NCI-H2196 treated with DMSO at 0.1 percent for 48 hours (cell line): ENCODE measurements around the gene ST3GAL3.

Experiments used
- DNase-seq: peaks from one replicate; lab custom pipeline; 2025; ENCODE audit not compliant: unreplicated experiment; lab: John Stamatoyannopoulos, UW

Gene ST3GAL3

GRCh38 chr1:43786201-43786958, 79.0 kb downstream of the ST3GAL3 start:
- no peak for DNase-seq

GRCh38 chr1:43786960-43787359, 79.6 kb downstream of the ST3GAL3 start:
- DNase-seq = no peak

DNA sequence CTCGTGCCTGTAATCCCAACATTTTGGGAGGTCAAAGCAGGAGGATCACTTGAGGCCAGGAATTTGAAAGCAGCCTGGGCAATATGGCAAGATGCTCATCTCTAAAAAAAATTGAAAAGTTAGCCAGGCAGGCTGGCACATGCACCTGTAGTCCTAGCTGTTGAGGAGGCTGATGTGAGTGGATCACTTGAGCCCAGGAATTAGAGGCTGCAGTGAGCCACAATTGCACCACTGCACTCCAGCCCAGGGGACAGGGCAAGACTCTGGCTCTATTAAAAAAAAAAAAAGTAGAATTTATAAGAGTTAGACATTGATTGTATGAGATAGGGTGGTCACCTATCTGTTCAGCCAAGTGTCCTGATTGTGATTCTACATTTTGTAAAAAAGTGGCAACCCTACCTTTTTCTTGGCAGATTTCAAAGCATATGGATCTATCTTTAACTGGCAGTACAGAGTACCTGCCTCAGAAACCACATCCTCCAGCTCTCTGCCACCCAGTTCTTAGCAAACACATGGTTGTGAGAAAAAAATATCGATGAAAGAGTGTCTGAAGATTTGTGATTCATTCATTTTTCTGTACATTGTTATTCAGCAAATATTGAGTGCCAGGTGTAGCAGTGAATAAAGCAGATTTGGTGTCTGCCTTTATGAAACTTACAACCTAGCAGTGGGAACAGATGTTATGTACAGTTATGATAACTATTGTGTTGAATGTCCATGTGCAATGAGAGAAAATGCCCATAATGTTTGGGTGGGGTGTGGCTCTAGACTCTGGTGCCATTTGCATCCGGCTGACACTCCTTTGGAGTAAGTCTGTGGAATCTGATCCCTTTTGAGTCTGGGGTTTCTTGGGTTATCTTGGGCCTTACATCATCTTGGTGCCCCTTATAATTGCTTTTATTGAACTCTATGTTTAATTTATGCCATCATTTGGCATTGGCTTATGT, 82.5 kb downstream of the ST3GAL3 start:
- no peak for DNase-seq

GRCh38 chr1:43791243-43791642, 83.9 kb downstream of the ST3GAL3 start:
- no peak for DNase-seq

DNA sequence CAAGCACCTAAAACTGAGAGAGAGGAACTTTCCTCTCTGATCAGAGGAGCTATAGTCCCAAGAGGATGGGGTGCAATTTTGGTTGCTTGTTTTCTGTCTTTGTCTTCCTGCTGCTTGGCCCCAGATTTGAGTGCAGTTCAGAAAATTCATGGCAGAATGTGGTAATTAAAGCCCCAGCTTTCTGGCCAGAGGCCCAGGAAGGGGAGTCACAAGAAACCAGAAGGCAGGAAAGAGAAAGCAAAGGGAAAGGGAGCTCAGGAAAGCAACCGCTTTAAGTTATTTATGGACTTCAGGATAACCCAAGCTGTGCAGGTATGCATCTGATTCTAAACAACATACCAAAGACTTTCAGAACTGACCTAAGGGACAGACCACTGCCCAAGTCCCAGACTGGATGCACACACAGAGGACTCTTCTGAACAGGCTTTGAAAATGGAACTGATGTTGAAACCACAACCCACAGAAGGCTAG, 88.8 kb downstream of the ST3GAL3 start:
- no peak for DNase-seq

DNA sequence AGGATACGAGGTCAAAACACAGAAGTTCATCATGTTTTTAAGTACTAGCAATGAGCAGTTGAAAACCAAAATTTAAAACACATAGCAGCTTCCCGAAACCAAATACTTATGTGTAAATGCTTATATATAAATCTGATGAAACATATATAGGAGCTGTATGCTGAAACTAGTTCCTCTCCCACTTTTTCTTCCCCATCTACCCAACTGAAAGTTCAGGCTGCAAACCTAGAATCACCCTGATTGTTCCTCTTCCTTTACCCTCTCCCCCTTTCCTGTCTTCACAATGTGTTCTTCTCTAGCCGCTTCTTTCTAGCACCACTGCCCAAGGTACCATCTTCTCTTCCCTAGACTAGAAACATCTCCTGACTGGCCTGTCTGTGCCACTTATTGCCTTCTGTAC, 90.6 kb downstream of the ST3GAL3 start:
- no peak for DNase-seq

- DNase-seq = no peak
Measured at GRCh38 chr1:43799656-43800635, 92.6 kb downstream of the ST3GAL3 start.

DNA sequence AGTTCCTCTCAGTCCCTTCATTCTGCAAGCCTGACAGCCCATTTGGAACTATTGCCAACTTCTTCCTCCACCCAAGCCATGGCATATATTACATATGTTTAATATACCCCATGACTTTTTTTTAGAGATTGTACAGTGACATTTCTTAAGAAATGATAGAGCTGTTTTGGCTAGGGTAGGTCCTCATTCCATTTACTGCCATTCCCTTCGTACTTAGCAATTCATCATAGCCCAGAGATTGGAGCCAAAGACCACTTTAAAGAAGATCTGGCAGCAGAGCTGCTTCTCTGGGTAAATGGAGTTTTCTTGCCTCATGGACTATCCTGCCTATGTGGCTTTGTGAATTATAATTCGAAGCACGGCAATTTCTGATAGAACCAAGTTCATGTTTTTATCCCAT, 93.4 kb downstream of the ST3GAL3 start:
- DNase-seq = no peak

DNA sequence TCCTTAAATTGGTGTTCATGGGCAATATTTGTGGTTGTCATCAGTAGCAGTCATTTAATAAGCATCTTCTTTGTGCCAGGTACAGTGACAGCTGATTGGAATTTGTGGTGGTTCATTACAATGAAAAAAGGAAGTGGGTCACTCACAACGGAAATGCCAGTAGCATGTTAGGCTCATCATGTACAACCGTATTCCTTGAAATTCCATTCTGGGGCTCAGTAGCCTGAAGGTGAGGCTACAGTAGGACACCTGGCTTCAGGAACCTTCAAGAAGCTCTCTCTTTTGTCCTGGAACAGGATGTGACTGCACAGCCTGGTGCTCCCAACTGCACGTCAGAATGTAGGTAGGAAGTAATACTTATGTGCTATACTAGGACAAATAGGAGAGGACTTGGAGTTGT, 93.9 kb downstream of the ST3GAL3 start:
- DNase-seq = no peak

DNA sequence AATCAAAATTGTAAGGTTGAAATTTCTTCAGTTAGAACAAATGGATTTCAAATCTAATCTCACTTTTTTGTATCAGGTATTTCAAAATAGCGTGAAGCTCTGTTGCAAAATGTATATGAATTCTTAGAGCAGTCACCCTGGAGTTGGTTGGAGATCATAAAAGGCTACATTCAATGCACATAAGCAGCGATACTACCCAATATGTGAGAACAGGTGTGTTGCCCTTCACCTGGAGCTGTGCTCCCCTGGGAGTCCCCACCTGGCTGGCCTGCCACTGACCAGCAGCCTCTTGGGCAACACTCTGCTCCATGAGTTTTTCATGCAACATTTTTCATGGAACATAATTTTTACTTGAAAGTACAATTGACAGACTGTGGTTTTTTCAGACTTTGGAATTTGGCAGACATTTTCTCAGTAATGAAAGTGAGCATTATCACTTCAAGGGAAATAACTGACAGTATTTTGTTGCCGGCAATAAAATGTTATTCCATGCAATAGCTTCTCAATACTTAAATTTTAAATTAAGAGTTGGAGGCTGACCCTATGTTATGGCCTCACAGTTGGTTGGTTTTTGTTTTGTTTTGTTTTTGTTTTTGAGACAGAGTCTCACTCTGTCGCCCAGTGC, 95.1 kb downstream of the ST3GAL3 start:
- no peak for DNase-seq

GRCh38 chr1:43803105-43803504, 95.8 kb downstream of the ST3GAL3 start:
- DNase-seq = no peak

- no peak for DNase-seq
Measured at GRCh38 chr1:43803646-43804045, 96.3 kb downstream of the ST3GAL3 start.

GRCh38 chr1:43804569-43804968, 97.2 kb downstream of the ST3GAL3 start:
- DNase-seq = no peak

- no peak for DNase-seq
Measured at GRCh38 chr1:43805340-43805739, 98.0 kb downstream of the ST3GAL3 start.

GRCh38 chr1:43806183-43806582, 98.8 kb downstream of the ST3GAL3 start:
- DNase-seq = no peak

- no peak for DNase-seq
Measured at GRCh38 chr1:43809097-43809673, 101.8 kb downstream of the ST3GAL3 start.

DNA sequence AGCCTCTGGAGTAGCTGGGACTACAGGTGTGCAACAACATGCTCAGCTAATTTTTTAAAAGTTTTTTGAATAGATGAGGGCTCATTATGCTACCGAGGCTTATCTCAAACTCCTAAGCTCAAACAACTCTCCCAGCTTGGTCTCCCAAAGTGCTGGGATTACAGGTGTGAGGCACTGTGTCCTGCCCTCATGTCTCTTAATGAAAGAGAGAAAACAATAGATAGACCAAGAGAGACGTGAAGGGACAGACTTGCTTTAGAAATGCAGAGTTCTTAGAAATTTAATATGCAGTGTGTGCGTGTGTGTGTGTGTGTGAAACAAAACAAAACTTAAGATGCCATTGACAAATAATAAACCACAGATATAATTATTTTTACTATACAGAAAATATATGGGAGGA, 105.2 kb downstream of the ST3GAL3 start:
- no peak for DNase-seq

DNA sequence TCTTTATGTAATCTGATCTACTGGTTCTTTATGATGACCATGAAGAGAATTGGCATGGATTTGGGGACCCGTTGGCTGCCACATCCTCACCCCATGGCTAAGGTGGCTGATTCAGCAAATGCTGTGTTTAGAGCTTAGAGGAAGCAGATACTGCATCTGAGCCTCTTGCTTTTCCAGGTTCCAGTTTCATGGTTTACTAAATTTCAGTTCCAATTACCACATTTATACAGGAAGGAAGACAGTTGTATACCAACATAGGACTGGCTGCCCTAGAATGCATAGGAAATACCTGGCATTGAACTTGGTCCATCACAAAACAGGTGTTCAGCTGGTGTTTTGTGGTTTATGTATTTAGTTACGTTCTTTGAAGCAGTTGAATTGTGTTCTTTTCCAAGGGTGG, 107.1 kb downstream of the ST3GAL3 start:
- DNase-seq = no peak

- DNase-seq = no peak
Measured at GRCh38 chr1:43817304-43817939, 110.1 kb downstream of the ST3GAL3 start.

DNA sequence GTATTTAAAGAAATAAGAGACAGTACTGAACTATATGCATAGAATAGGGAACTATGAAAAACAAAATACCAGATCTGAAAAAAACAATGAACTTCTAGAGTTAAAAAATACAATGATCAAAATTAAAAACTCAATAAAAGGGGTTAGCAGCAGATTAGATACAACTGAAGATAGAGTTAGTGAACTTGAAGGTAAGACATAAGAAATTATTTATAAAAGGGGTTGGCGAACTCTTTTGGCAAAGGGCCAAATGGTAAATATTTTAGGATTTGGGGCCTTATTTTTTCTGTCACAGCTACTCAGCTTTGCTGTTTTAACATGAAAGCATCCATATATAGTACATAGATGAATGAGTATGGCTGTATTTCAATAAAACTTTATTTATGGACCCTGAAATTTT, 111.4 kb downstream of the ST3GAL3 start:
- DNase-seq = no peak
